ENCODE data around the gene SULF2. TPM values are rescaled to one million over a fixed set of nuclear protein-coding genes. Genes with fewer than 3 reads are reported as not detected.
"Not testable (repeated sequence)": the region's sequence is repeated elsewhere in the genome, so short reads cannot be mapped to it uniquely, and the experiment has no call there.

SULF2 gene
- total RNA-seq, 1 donor from 2014 or later = 97.8 TPM

- no peak for DNase-seq
- Mint-ChIP-seq H3K27me3 (ENCODE audit: unreplicated experiment) (peaks cover 6% of the 10 kb centered on the region), H3K27ac (ENCODE audit: unreplicated experiment) (no peak overlapping the region), H3K4me3 (ENCODE audit: unreplicated experiment) (no peak overlapping the region), H3K36me3 (ENCODE audit: unreplicated experiment) (peaks cover 8% of the 10 kb centered on the region), H3K4me1 (ENCODE audit: low read depth, unreplicated experiment) (peaks cover 8% of the 10 kb centered on the region), H3K9me3 (ENCODE audit: unreplicated experiment) (no peaks in the 10 kb centered on the region)
- no peak for TF ChIP-seq CTCF (IDR thresholded peaks at IDR 0.05; ENCODE audit: partially characterized antibody, unreplicated experiment)
These were observed 25.6 kb upstream of the SULF2 start for GRCh38 chr20:47810721-47811347.

DNA sequence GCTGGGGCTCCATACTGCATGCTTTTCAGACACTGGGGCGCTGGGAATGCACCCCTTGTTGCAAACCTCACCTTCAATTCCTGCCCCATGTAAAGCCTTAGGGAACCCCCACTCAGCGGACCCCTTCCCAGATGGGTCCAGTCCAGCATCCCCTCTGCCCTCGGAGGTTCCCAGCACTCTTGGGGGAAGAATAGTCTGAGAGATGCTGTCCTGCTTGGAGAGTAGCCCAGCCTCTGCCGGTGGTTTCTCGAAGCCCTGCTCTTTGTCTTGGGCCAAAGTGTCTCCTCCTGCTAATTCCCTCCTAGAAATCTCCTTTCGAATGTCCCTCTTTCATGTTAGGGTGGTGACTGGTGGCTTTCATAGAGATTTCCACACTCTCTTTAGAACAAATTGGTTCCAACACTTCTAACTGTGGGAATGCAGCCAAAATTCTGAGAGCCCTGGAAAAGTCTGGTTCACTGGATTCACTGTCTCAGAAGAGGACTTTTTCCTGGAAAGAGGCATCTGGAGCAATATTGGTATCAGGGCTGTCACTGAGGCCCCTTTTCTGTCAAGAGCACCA lies 24.9 kb upstream of the SULF2 start:
- Mint-ChIP-seq H3K27ac (ENCODE audit: unreplicated experiment) (no peak overlapping the region), H3K27me3 (ENCODE audit: unreplicated experiment) (peaks cover 6% of the 10 kb centered on the region), H3K36me3 (ENCODE audit: unreplicated experiment) (peaks cover 8% of the 10 kb centered on the region), H3K9me3 (ENCODE audit: unreplicated experiment) (no peaks in the 10 kb centered on the region), H3K4me3 (ENCODE audit: unreplicated experiment) (no peak overlapping the region), H3K4me1 (ENCODE audit: low read depth, unreplicated experiment) (peaks cover 8% of the 10 kb centered on the region)
- DNase-seq = no peak
- TF ChIP-seq CTCF (IDR thresholded peaks at IDR 0.05; ENCODE audit: partially characterized antibody, unreplicated experiment) = no peak

- Mint-ChIP-seq H3K4me1 (ENCODE audit: low read depth, unreplicated experiment) (peaks cover 8% of the 10 kb centered on the region), H3K9me3 (ENCODE audit: unreplicated experiment) (no peaks in the 10 kb centered on the region), H3K4me3 (ENCODE audit: unreplicated experiment) (no peak overlapping the region), H3K36me3 (ENCODE audit: unreplicated experiment) (peaks cover 8% of the 10 kb centered on the region), H3K27ac (ENCODE audit: unreplicated experiment) (no peak overlapping the region), H3K27me3 (ENCODE audit: unreplicated experiment) (peaks cover 6% of the 10 kb centered on the region)
- no peak for TF ChIP-seq CTCF (IDR thresholded peaks at IDR 0.05; ENCODE audit: partially characterized antibody, unreplicated experiment)
- DNase-seq = no peak
These were observed 24.1 kb upstream of the SULF2 start for GRCh38 chr20:47809161-47809960.

DNA sequence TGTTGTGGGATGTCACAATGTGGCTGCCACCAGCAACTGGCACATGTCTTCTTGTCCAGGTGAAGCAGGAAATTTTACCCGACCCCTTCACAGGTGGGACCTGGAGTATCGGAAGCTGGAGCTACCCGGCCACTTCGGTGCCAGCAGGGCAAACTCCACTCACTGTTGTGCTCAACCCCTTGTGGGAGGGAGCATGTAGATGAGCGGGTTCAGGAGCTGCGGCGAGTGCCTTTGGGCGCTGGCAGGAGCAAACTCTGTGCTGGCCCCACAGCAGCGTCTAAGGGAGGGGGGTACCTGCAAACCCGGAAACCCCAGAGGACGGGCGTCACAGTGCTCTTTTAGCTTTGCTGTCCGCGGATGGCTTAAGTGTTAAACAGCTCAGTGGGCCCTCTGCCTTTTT lies 20.7 kb upstream of the SULF2 start:
- Mint-ChIP-seq H3K36me3 (ENCODE audit: unreplicated experiment) (no peaks in the 10 kb centered on the region), H3K9me3 (ENCODE audit: unreplicated experiment) (peaks cover 3% of the 10 kb centered on the region), H3K27ac (ENCODE audit: unreplicated experiment) (no peak overlapping the region), H3K4me1 (ENCODE audit: low read depth, unreplicated experiment) (peaks cover 5% of the 10 kb centered on the region), H3K4me3 (ENCODE audit: unreplicated experiment) (no peak overlapping the region), H3K27me3 (ENCODE audit: unreplicated experiment) (peaks cover 2% of the 10 kb centered on the region)
- no peak for TF ChIP-seq CTCF (IDR thresholded peaks at IDR 0.05; ENCODE audit: partially characterized antibody, unreplicated experiment)
- no peak for DNase-seq

DNA sequence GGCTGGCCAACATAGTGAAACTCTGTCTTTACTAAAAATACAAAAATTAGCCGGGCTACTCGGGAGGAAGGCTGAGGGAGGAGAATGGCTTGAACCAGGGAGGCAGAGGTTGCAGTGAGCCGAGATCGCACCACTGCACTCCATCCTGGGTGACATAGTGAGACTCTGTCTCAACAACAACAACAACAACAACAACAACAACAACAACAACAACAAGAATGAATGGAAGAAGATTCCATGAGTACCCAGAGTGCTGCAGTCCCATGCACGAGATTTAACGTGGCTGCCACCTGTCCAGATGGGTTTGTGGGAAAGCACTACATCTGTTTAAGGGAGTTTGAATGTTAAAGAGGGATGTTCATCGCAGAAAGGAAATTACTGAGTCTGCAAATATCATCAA lies 19.7 kb upstream of the SULF2 start:
- not testable (repeated sequence) for H3K4me3 Mint-ChIP-seq (ENCODE audit: unreplicated experiment); H3K9me3 Mint-ChIP-seq (ENCODE audit: unreplicated experiment); DNase-seq; H3K36me3 Mint-ChIP-seq (ENCODE audit: unreplicated experiment); H3K27ac Mint-ChIP-seq (ENCODE audit: unreplicated experiment); H3K4me1 Mint-ChIP-seq (ENCODE audit: low read depth, unreplicated experiment); H3K27me3 Mint-ChIP-seq (ENCODE audit: unreplicated experiment)

GRCh38 chr20:47804224-47804825 lies 19.0 kb upstream of the SULF2 start:
- not testable (repeated sequence) for H3K27ac Mint-ChIP-seq (ENCODE audit: unreplicated experiment); H3K4me3 Mint-ChIP-seq (ENCODE audit: unreplicated experiment); H3K4me1 Mint-ChIP-seq (ENCODE audit: low read depth, unreplicated experiment); H3K27me3 Mint-ChIP-seq (ENCODE audit: unreplicated experiment); H3K36me3 Mint-ChIP-seq (ENCODE audit: unreplicated experiment); DNase-seq; H3K9me3 Mint-ChIP-seq (ENCODE audit: unreplicated experiment)
